HL-60 (cell line): ENCODE data around the gene OTULINL.

Experiments used
- DNase-seq, 2 experiments: peaks; one replicate each; pipeline ENCODE4 v3.0.0-alpha.2; 2010 to 2020; ENCODE audit warnings: low read depth in 1 of 2, low spot score in 1 of 2
- H3K27ac ChIP-seq: fragments of 250-450 bp; sonication (Bioruptor Pico); replicated peaks from 2 replicates; pipeline ENCODE4 v1.5.1; 2020; ENCODE audit warnings: mild to moderate bottlenecking, moderate library complexity
- H3K27me3 ChIP-seq: fragments of 250-450 bp; sonication (Bioruptor Pico); 2 replicates; pipeline ENCODE4 v1.5.1; 2021; ENCODE audit warnings: mild to moderate bottlenecking, moderate library complexity; ENCODE audit not compliant: insufficient read depth, poor library complexity, severe bottlenecking
- H3K4me3 ChIP-seq: replicated peaks from 2 replicates; pipeline ENCODE4 v1.5.1; 2011; ENCODE audit warnings: mild to moderate bottlenecking, control low read depth, low read length; ENCODE audit not compliant: insufficient read depth
- CTCF ChIP-seq: IDR thresholded peaks from one replicate; pipeline ENCODE4 v1.5.1; 2011; ENCODE audit warnings: low read length, control low read depth, inconsistent platforms; ENCODE audit not compliant: insufficient read depth
- GABPA ChIP-seq: IDR thresholded peaks from 2 replicates; pipeline ENCODE4 v1.6.1; 2012; ENCODE audit warnings: low read depth
- POLR2AphosphoS5 ChIP-seq: IDR thresholded peaks from 2 replicates; pipeline ENCODE4 v1.6.1; 2012; ENCODE audit warnings: low read depth
- REST ChIP-seq: IDR thresholded peaks from 2 replicates; pipeline ENCODE4 v1.6.1; 2012; ENCODE audit warnings: low read depth; ENCODE audit not compliant: insufficient replicate concordance
- SPI1 ChIP-seq: IDR thresholded peaks from 2 replicates; pipeline ENCODE4 v1.6.1; 2012; ENCODE audit warnings: low read depth, mild to moderate bottlenecking, borderline replicate concordance

The OTULINL gene

GRCh38 chr5:14576206-14576605, 5.4 kb upstream of the OTULINL start:
- Histone ChIP-seq H3K4me3 (no peak overlapping the region), H3K27me3 (no peaks in the 10 kb centered on the region)
- TF ChIP-seq SPI1, result no peak
- no peak for TF ChIP-seq GABPA
- no peak for TF ChIP-seq POLR2AphosphoS5
- TF ChIP-seq CTCF, result no peak
- no peak for TF ChIP-seq REST

GRCh38 chr5:14577079-14577725, 4.4 kb upstream of the OTULINL start:
- TF ChIP-seq POLR2AphosphoS5, result no peak
- TF ChIP-seq GABPA, result no peak
- no peak for TF ChIP-seq REST
- TF ChIP-seq SPI1, result no peak
- TF ChIP-seq CTCF, result no peak
- Histone ChIP-seq H3K27ac (no peak overlapping the region), H3K27me3 (no peaks in the 10 kb centered on the region), H3K4me3 (no peak overlapping the region)
- DNase-seq, result no peak

More at GRCh38 chr5:14576206-14576605, 5.4 kb upstream of the OTULINL start:
- no peak overlapping the region for H3K27ac ChIP-seq
- DNase-seq, result no peak

GRCh38 chr5:14577971-14578370, 3.6 kb upstream of the OTULINL start:
- no peak for DNase-seq
- Histone ChIP-seq H3K4me3 (no peak overlapping the region), H3K27me3 (no peaks in the 10 kb centered on the region), H3K27ac (no peak overlapping the region)
- TF ChIP-seq SPI1 (no peak), GABPA (no peak), POLR2AphosphoS5 (no peak), REST (no peak), CTCF (no peak)
